B cell (primary cell): ENCODE measurements around the gene CNNM4. TPM values are rescaled to one million over a fixed set of nuclear protein-coding genes. Genes with fewer than 3 reads are reported as not detected.

Source experiments
- ATAC-seq: fragments of 200-7000 bp; cut with Tn5 transposase; one replicate; pipeline ENCODE4 v1.10.0; 2021; ENCODE audit warnings: low read depth, mild to moderate bottlenecking, moderate number of reproducible peaks, moderate library complexity
- CTCF ChIA-PET: fragments of 350-600 bp; sonication (Branson Sonifier 250); formaldehyde crosslinking; loops from one replicate; lab custom pipeline; 2021; ENCODE audit warnings: antibody characterized with exemption, inconsistent platforms; lab: Charles Lee
- POLR2A ChIA-PET: fragments of 350-600 bp; sonication (Branson Sonifier 250); formaldehyde crosslinking; loops from one replicate; lab custom pipeline; 2021; ENCODE audit warnings: antibody characterized with exemption; lab: Charles Lee
- DNase-seq: peaks from one replicate; pipeline ENCODE4 v3.0.0; 2013
- H2AFZ ChIP-seq: 2 replicates; pipeline ENCODE4 v1.6.1; 2012; ENCODE audit warnings: mild to moderate bottlenecking, low read depth, low read length; ENCODE audit not compliant: insufficient read depth, poor library complexity, severe bottlenecking
- H3K27ac ChIP-seq, 2 donors: 1 replicate in 1 of 2; 2 replicates in 1 of 2; pipeline ENCODE4 v1.5.1; 2012 to 2013; ENCODE audit warnings: low read length in 2 of 2, mild to moderate bottlenecking in 2 of 2, moderate library complexity in 1 of 2
- H3K27me3 ChIP-seq, 4 experiments: fragments of 200-600 bp in 1 of 4; sonication (generic) in 1 of 4; replicated peaks in 1 of 4; 1 replicate in 2 of 4; 2 replicates in 2 of 4; pipeline versions ENCODE4 v1.6.1 to v1.7.0; 2013 to 2016; ENCODE audit warnings: low read length in 3 of 4, mild to moderate bottlenecking in 2 of 4, mixed read lengths in 1 of 4, moderate library complexity in 1 of 4; ENCODE audit not compliant: insufficient read depth in 4 of 4, control insufficient read depth in 3 of 4; ENCODE audit errors: control extremely low read depth in 1 of 4
- H3K36me3 ChIP-seq, 2 experiments: replicated peaks in 1 of 2; 1 replicate in 1 of 2; 2 replicates in 1 of 2; pipeline versions ENCODE4 v1.6.1 to v1.7.1; 2013; ENCODE audit warnings: low read length in 1 of 2; ENCODE audit not compliant: insufficient read depth in 2 of 2, control insufficient read depth in 1 of 2; ENCODE audit errors: control extremely low read depth in 1 of 2, extremely low read depth in 1 of 2
- H3K4me1 ChIP-seq, 2 donors: fragments of 200-600 bp in 1 of 2; sonication (generic) in 1 of 2; 1 replicate in 1 of 2; 2 replicates in 1 of 2; pipeline versions ENCODE4 v1.5.1 to v1.6.1; 2013 to 2017; ENCODE audit warnings: low read length in 2 of 2; ENCODE audit not compliant: control insufficient read depth in 2 of 2, insufficient read depth in 2 of 2
- H3K4me2 ChIP-seq: replicated peaks from 2 replicates; pipeline ENCODE3; 2012; ENCODE audit warnings: mild to moderate bottlenecking, low read depth, low read length; ENCODE audit not compliant: poor library complexity, severe bottlenecking
- H3K4me3 ChIP-seq, 5 experiments: fragments of 200-600 bp in 1 of 5; sonication (generic) in 1 of 5; 1 replicate in 3 of 5; 2 replicates in 2 of 5; pipeline versions ENCODE4 v1.5.1 to v1.7.0; 2011 to 2016; ENCODE audit warnings: low read length in 4 of 5, mild to moderate bottlenecking in 4 of 5, low read depth in 2 of 5, control low read depth in 1 of 5, moderate library complexity in 1 of 5; ENCODE audit not compliant: insufficient read depth in 1 of 5; ENCODE audit errors: control extremely low read depth in 1 of 5, extremely low read depth in 1 of 5
- H3K79me2 ChIP-seq: fragments of 200-600 bp; sonication (generic); one replicate; pipeline ENCODE4 v1.6.0; 2016; ENCODE audit warnings: low read length; ENCODE audit not compliant: control insufficient read depth, insufficient read depth
- H3K9ac ChIP-seq: fragments of 200-600 bp; sonication (generic); 2 replicates; pipeline ENCODE4 v1.6.1; 2017; ENCODE audit warnings: mild to moderate bottlenecking, low read length, moderate library complexity
- H3K9me3 ChIP-seq, 3 donors: one replicate each; pipeline versions ENCODE4 v1.6.1 to v1.7.1; 2013; ENCODE audit warnings: low read length in 2 of 3; ENCODE audit not compliant: control insufficient read depth in 2 of 3, insufficient read depth in 1 of 3; ENCODE audit errors: control extremely low read depth in 1 of 3
- H4K20me1 ChIP-seq: 2 replicates; pipeline ENCODE4 v1.6.0; 2012; ENCODE audit warnings: mild to moderate bottlenecking, low read length; ENCODE audit not compliant: insufficient read depth, control insufficient read depth, poor library complexity, severe bottlenecking
- H3K27ac Mint-ChIP-seq: one replicate; pipeline ENCODE4 v1.8.0; 2021; ENCODE audit warnings: mixed read lengths
- H3K27me3 Mint-ChIP-seq: one replicate; pipeline ENCODE4 v1.8.0; 2021; ENCODE audit warnings: mixed read lengths
- H3K4me1 Mint-ChIP-seq: one replicate; pipeline ENCODE4 v1.8.0; 2021; ENCODE audit warnings: mixed read lengths
- H3K4me3 Mint-ChIP-seq: one replicate; pipeline ENCODE4 v1.8.0; 2021; ENCODE audit warnings: mixed read lengths
- H3K9me3 Mint-ChIP-seq: one replicate; pipeline ENCODE4 v1.8.0; 2022; ENCODE audit warnings: mixed read lengths; ENCODE audit not compliant: insufficient read depth
- CTCF ChIP-seq: fragments of 200-600 bp; IDR thresholded peaks from one replicate; pipeline ENCODE4 v1.8.0; 2022; ENCODE audit warnings: antibody characterized with exemption, mild to moderate bottlenecking
- EZH2 ChIP-seq: IDR thresholded peaks from 2 replicates; pipeline ENCODE4 v1.6.1; 2012; ENCODE audit warnings: borderline replicate concordance, low read depth, mild to moderate bottlenecking, moderate library complexity, low read length; ENCODE audit not compliant: insufficient read depth, poor library complexity, severe bottlenecking
- WGBS: methylation state at CpG from one replicate; pipeline ENCODE4 v1.1.5; 2013; ENCODE audit warnings: missing lambda C conversion rate; ENCODE audit not compliant: insufficient coverage; 5-methylcytosine and 5-hydroxymethylcytosine counted together
- intact Hi-C: fragments of 100-400 bp; cut with micrococcal nuclease; formaldehyde crosslinking; loops from one replicate; pipeline ENCODE4 v1.10.0; 2022
- polyA plus RNA-seq: library from polyadenylated mRNA; depleted of rRNA; stranded (reverse); fragments of >200 nt; gene quantifications from 2 replicates; pipeline ENCODE4 v1.2.3, GENCODE V29; 2012
- total RNA-seq, 2 donors: library from RNA; stranded (reverse); fragments of 120-200 nt in 1 of 2; gene quantifications; 1 replicate in 1 of 2; 2 replicates in 1 of 2; pipeline versions ENCODE4 v1.2.3 to v1.2.4, GENCODE V29; 2013 to 2022

Gene CNNM4
- total and polyA plus RNA-seq, 2 donors (not counting 1 experiment from before 2014, with no cell fraction given): 15.1 to 24.0 TPM

- no peak for TF ChIP-seq CTCF
- no peak for TF ChIP-seq EZH2
- Histone ChIP-seq H3K27me3 (no peaks in the 10 kb centered on the region), H2AFZ (peak overlapping the region; percentile 99), H3K4me3 (peak overlapping the region; percentile 59 to 95 (median 81)), H3K4me2 (peak overlapping the region; percentile 87), H3K27ac (peak overlapping the region; percentile 19 to 76), H3K36me3 (peaks cover 0 to 18% of the 10 kb centered on the region in 2 experiments), H3K9me3 (no peaks in the 10 kb centered on the region), H3K79me2 (peaks cover 37% of the 10 kb centered on the region), H3K4me1 (peaks cover 34 to 37% of the 10 kb centered on the region in 2 donors), H3K9ac (peak overlapping the region; percentile 89), H4K20me1 (peaks cover 36% of the 10 kb centered on the region)
- intact Hi-C loops: loop anchor here (1.0 to 5.0 kb wide), 9 partner anchors 9 to 478 kb away; partner anchors contain the start of genes ANKRD39, ARID5A, CNNM4 and KANSL3
- peaks cover 49% of the 10 kb centered on the region for H3K4me1 Mint-ChIP-seq
- WGBS: 1% methylated on average over 52 of the region's 60 CpGs
- DNase-seq: no peak
- peak; percentile 0 for ATAC-seq
- H3K27me3 Mint-ChIP-seq: no peaks in the 10 kb centered on the region
- ChIA-PET POLR2A (interaction anchor here (0.5 to 2.3 kb wide), 9 partner anchors 9 to 178 kb away, joined by 4 to 14 read pairs (median 6); partner anchors contain the start of genes ANKRD39, CNNM4 and KANSL3), CTCF (interaction anchor here (0.6 to 3.8 kb wide), 14 partner anchors 9 to 607 kb away, joined by 3 to 29 read pairs (median 4); partner anchors contain the start of genes ANKRD39 and STARD7)
- peak overlapping the region; percentile 93 for H3K27ac Mint-ChIP-seq
- H3K4me3 Mint-ChIP-seq: peak overlapping the region; percentile 93
- no peaks in the 10 kb centered on the region for H3K9me3 Mint-ChIP-seq
Observed at GRCh38 chr2:96815326-96816126, 54.8 kb downstream of the CNNM4 start.
